ENCODE results near the gene DKK3.

DKK3 gene

GRCh38 chr11:11982975-11983374 is 25.5 kb downstream of the DKK3 start:
- Histone ChIP-seq H3K4me2 (ENCODE audit: insufficient read depth, low read length) (no peak overlapping the region), H3K27me3 (ENCODE audit: insufficient read depth, low read length, poor library complexity) (peaks cover 18% of the 10 kb centered on the region), H3K9me3 (ENCODE audit: insufficient read depth, low read length, severe bottlenecking) (no peaks in the 10 kb centered on the region), H3K9ac (ENCODE audit: low read depth, low read length) (no peak overlapping the region), H3K36me3 (ENCODE audit: insufficient read depth, low read length) (no peaks in the 10 kb centered on the region), H2AFZ (ENCODE audit: low read depth, low read length) (no peak overlapping the region), H3K27ac (ENCODE audit: low read length) (no peak overlapping the region), H3K79me2 (ENCODE audit: insufficient read depth, low read length) (no peaks in the 10 kb centered on the region), H3K4me1 (ENCODE audit: insufficient read depth, low read length) (no peaks in the 10 kb centered on the region), H3K4me3 (ENCODE audit: low read depth in 1 of 2, low read length in 2 of 2) (no peak overlapping the region), H4K20me1 (ENCODE audit: insufficient read depth, low read length) (no peaks in the 10 kb centered on the region)
- no peak for TF ChIP-seq EZH2 (IDR thresholded peaks at IDR 0.05; ENCODE audit: borderline replicate concordance, low read depth, low read length, severe bottlenecking)
- TF ChIP-seq, protein P1, sequence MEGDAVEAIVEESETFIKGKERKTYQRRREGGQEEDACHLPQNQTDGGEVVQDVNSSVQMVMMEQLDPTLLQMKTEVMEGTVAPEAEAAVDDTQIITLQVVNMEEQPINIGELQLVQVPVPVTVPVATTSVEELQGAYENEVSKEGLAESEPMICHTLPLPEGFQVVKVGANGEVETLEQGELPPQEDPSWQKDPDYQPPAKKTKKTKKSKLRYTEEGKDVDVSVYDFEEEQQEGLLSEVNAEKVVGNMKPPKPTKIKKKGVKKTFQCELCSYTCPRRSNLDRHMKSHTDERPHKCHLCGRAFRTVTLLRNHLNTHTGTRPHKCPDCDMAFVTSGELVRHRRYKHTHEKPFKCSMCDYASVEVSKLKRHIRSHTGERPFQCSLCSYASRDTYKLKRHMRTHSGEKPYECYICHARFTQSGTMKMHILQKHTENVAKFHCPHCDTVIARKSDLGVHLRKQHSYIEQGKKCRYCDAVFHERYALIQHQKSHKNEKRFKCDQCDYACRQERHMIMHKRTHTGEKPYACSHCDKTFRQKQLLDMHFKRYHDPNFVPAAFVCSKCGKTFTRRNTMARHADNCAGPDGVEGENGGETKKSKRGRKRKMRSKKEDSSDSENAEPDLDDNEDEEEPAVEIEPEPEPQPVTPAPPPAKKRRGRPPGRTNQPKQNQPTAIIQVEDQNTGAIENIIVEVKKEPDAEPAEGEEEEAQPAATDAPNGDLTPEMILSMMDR (IDR thresholded peaks at IDR 0.05; ENCODE audit: borderline replicate concordance, extremely low read depth, low read length, poor library complexity, severe bottlenecking), result no peak
- DNase-seq, result no peak
- no peak for ATAC-seq (ENCODE audit: insufficient read depth, low read depth)

DNA sequence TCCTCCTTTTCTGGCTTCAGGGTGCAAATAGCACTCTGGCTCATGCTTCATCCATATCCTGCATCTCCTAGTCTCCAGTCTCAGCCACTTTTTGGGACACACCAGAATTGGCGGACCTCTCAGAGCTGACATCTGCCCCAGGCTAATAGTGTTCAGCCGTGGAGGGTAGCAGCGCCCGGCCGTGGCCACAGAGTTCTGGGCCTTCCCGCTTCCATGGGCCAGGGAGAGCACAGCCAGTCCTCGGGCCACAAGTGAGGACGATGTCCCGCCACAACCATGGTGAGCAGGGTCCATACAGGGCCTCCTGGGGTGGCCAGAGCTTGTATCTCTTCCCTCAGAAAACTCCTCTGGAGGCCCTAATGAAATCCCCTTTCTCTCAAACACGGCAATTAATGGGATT is 26.0 kb downstream of the DKK3 start:
- no peaks in the 10 kb centered on the region for H3K79me2 ChIP-seq (ENCODE audit: insufficient read depth, low read length)
- ATAC-seq (ENCODE audit: insufficient read depth, low read depth), result no peak

GRCh38 chr11:11981840-11982239 is 26.6 kb downstream of the DKK3 start:
- H3K4me2 ChIP-seq (ENCODE audit: insufficient read depth, low read length), result no peak overlapping the region

More for the DNA sequence above, 26.0 kb downstream of the DKK3 start:
- no peaks in the 10 kb centered on the region for H3K4me1 ChIP-seq (ENCODE audit: insufficient read depth, low read length)
- DNase-seq, result no peak
- H3K4me2 ChIP-seq (ENCODE audit: insufficient read depth, low read length), result no peak overlapping the region
- H3K4me3 ChIP-seq (ENCODE audit: low read depth in 1 of 2, low read length in 2 of 2), result no peak overlapping the region
- TF ChIP-seq EZH2 (IDR thresholded peaks at IDR 0.05; ENCODE audit: borderline replicate concordance, low read depth, low read length, severe bottlenecking), result no peak
- TF ChIP-seq, protein P1 (IDR thresholded peaks at IDR 0.05; ENCODE audit: borderline replicate concordance, extremely low read depth, low read length, poor library complexity, severe bottlenecking), result no peak
- no peak overlapping the region for H2AFZ ChIP-seq (ENCODE audit: low read depth, low read length)
- H3K9me3 ChIP-seq (ENCODE audit: insufficient read depth, low read length, severe bottlenecking), result no peaks in the 10 kb centered on the region
- no peaks in the 10 kb centered on the region for H3K36me3 ChIP-seq (ENCODE audit: insufficient read depth, low read length)
- peaks cover 18% of the 10 kb centered on the region for H3K27me3 ChIP-seq (ENCODE audit: insufficient read depth, low read length, poor library complexity)
- no peaks in the 10 kb centered on the region for H4K20me1 ChIP-seq (ENCODE audit: insufficient read depth, low read length)
- no peak overlapping the region for H3K27ac ChIP-seq (ENCODE audit: low read length)
- H3K9ac ChIP-seq (ENCODE audit: low read depth, low read length), result no peak overlapping the region

More at GRCh38 chr11:11981840-11982239, 26.6 kb downstream of the DKK3 start:
- no peak overlapping the region for H3K9ac ChIP-seq (ENCODE audit: low read depth, low read length)
- no peak for ATAC-seq (ENCODE audit: insufficient read depth, low read depth)
- H3K27me3 ChIP-seq (ENCODE audit: insufficient read depth, low read length, poor library complexity), result peaks cover 18% of the 10 kb centered on the region
- TF ChIP-seq, protein P1 (IDR thresholded peaks at IDR 0.05; ENCODE audit: borderline replicate concordance, extremely low read depth, low read length, poor library complexity, severe bottlenecking), result no peak
- H3K27ac ChIP-seq (ENCODE audit: low read length), result no peak overlapping the region
- no peak for DNase-seq
- H3K4me3 ChIP-seq (ENCODE audit: low read depth in 1 of 2, low read length in 2 of 2), result no peak overlapping the region
- H3K9me3 ChIP-seq (ENCODE audit: insufficient read depth, low read length, severe bottlenecking), result no peaks in the 10 kb centered on the region
- no peaks in the 10 kb centered on the region for H3K79me2 ChIP-seq (ENCODE audit: insufficient read depth, low read length)
- H3K36me3 ChIP-seq (ENCODE audit: insufficient read depth, low read length), result no peaks in the 10 kb centered on the region
- no peaks in the 10 kb centered on the region for H4K20me1 ChIP-seq (ENCODE audit: insufficient read depth, low read length)
- H3K4me1 ChIP-seq (ENCODE audit: insufficient read depth, low read length), result no peaks in the 10 kb centered on the region
- H2AFZ ChIP-seq (ENCODE audit: low read depth, low read length), result no peak overlapping the region
